Lower lobe of right lung (tissue), 2 donors: Measurements from ENCODE around the gene MLLT10. TPM values are rescaled to one million over a fixed set of nuclear protein-coding genes. Genes with fewer than 3 reads are reported as not detected.
A peak's percentile ranks its signal among the peaks of the same experiment; 100 is the strongest.
"Not testable (repeated sequence)": the region's sequence is repeated elsewhere in the genome, so short reads cannot be mapped to it uniquely, and the experiment has no call there.

Source experiments
- ATAC-seq, 2 donors: fragments of 200-7000 bp; cut with Tn5 transposase; one replicate each; pipeline ENCODE4 v1.9.1; 2020 to 2022; ENCODE audit warnings: mild to moderate bottlenecking in 2 of 2, moderate library complexity in 2 of 2
- DNase-seq: peaks from one replicate; pipeline ENCODE4 v3.0.0-alpha.2; 2020
- H3K27ac ChIP-seq: fragments of 200-600 bp; one replicate; pipeline ENCODE4 v1.8.0; 2022
- H3K27me3 ChIP-seq: fragments of 200-600 bp; one replicate; pipeline ENCODE4 v1.8.0; 2022; ENCODE audit warnings: low read depth
- H3K36me3 ChIP-seq: fragments of 200-600 bp; one replicate; pipeline ENCODE4 v1.8.0; 2022; ENCODE audit warnings: mild to moderate bottlenecking
- H3K4me1 ChIP-seq: fragments of 200-600 bp; one replicate; pipeline ENCODE4 v1.8.0; 2022
- H3K4me3 ChIP-seq: fragments of 200-600 bp; one replicate; pipeline ENCODE4 v1.8.0; 2022; ENCODE audit warnings: mild to moderate bottlenecking
- H3K9me3 ChIP-seq: fragments of 200-600 bp; one replicate; pipeline ENCODE4 v1.8.0; 2022
- CTCF ChIP-seq: fragments of 200-600 bp; IDR thresholded peaks from one replicate; pipeline ENCODE4 v1.8.0; 2022; ENCODE audit warnings: antibody characterized with exemption, mild to moderate bottlenecking
- intact Hi-C: fragments of 100-400 bp; cut with DNase I; formaldehyde crosslinking; loops from one replicate; pipeline ENCODE4 v1.11.0; 2022
- total RNA-seq: library from RNA; stranded (reverse); fragmentation: NEBNext Ultra II Directional; extraction: Animal tissue kit (Norgen Biotek cat#: 25700); gene quantifications from one replicate; pipeline ENCODE4 v1.2.1, GENCODE V29; 2021
- donor health status: DM: no; HTN: yes; CAD: no; lungs with severe emphysema.

The MLLT10 gene
- total RNA-seq, 1 donor from 2014 or later = 48.8 TPM

DNA sequence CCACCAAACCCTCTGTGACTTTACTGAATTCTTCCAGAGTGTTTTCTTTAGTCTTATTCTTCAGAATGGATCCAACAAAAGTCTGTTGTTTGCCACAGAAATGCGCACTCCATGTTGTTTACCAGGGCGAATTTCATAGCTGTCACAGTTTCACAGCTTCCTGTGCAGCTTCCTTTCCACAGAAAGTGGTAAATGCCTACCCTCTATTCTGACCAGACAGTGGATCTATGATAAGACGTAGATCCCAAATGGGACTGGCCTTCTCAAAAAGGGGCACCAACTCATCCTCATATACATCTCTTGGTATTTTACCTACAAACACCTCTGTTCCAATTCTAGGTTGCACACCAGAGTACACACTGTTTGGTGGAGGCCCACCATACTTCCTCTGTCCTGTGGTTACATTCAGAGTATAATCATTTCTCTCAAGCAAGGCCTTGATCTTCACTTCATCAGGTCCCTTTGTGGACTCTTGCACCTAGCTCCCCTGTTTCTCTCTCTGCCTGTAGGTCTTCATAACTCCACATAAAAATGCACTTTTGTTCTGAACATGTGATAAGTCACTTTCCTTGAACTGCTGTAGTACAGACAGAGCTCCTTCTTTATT is 91.7 kb downstream of the MLLT10 start:
- peaks cover 4% of the 10 kb centered on the region for H3K36me3 ChIP-seq
- H3K27ac ChIP-seq = no peak overlapping the region
- ATAC-seq (no peak), DNase-seq (no peak)
- no peaks in the 10 kb centered on the region for H3K4me1 ChIP-seq
- intact Hi-C loops = no loop called here
- H3K4me3 ChIP-seq = no peak overlapping the region
- TF ChIP-seq CTCF = no peak
- no peaks in the 10 kb centered on the region for H3K27me3 ChIP-seq
- no peaks in the 10 kb centered on the region for H3K9me3 ChIP-seq

- DNase-seq = no peak
- H3K27me3 ChIP-seq = no peaks in the 10 kb centered on the region
- no peak overlapping the region for H3K27ac ChIP-seq
- peaks cover 3% of the 10 kb centered on the region for H3K36me3 ChIP-seq
- H3K4me3 ChIP-seq = no peak overlapping the region
- no peaks in the 10 kb centered on the region for H3K9me3 ChIP-seq
- intact Hi-C loops = no loop called here
- no peak for TF ChIP-seq CTCF
- no peaks in the 10 kb centered on the region for H3K4me1 ChIP-seq
- ATAC-seq = peak; percentile 78 to 86
Observed at GRCh38 chr10:21626457-21627161, 92.6 kb downstream of the MLLT10 start.

DNA sequence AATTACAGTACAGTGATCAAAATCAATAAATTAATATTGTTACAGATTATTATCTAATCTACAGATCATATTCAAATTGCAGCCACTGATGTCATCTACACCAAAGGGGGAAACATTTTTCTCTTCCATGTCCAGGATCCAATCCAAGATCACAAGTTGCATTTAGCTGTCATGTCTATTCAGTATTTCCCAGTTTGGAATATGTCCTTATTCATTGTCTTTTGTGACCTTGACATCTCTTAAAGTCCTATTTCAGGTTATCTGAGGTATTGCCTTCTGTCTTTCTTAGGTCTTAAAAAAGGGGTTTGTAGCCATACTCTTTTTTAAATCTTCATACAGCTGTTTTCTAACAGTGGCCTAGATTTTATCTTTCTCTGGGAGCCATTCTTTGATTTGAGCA is 93.3 kb downstream of the MLLT10 start:
- intact Hi-C loops = no loop called here
- Histone ChIP-seq H3K27ac (no peak overlapping the region), H3K9me3 (no peaks in the 10 kb centered on the region), H3K27me3 (no peaks in the 10 kb centered on the region), H3K4me1 (no peaks in the 10 kb centered on the region), H3K4me3 (no peak overlapping the region), H3K36me3 (peaks cover 3% of the 10 kb centered on the region)
- no peak for ATAC-seq
- no peak for DNase-seq
- no peak for TF ChIP-seq CTCF

- H3K27ac ChIP-seq = no peak overlapping the region
- H3K9me3 ChIP-seq = no peaks in the 10 kb centered on the region
- TF ChIP-seq CTCF = no peak
- intact Hi-C loops = no loop called here
- H3K4me1 ChIP-seq = no peaks in the 10 kb centered on the region
- H3K27me3 ChIP-seq = no peaks in the 10 kb centered on the region
- H3K36me3 ChIP-seq = peaks cover 3% of the 10 kb centered on the region
- H3K4me3 ChIP-seq = no peak overlapping the region
- DNase-seq = no peak
- no peak for ATAC-seq
Observed at GRCh38 chr10:21628023-21628422, 94.0 kb downstream of the MLLT10 start.

- H3K36me3 ChIP-seq, H3K27ac ChIP-seq, H3K9me3 ChIP-seq, ATAC-seq, DNase-seq, H3K4me3 ChIP-seq, H3K27me3 ChIP-seq, H3K4me1 ChIP-seq, intact Hi-C loops: not testable (repeated sequence)
Observed at GRCh38 chr10:21628645-21629044, 94.6 kb downstream of the MLLT10 start.

- DNase-seq = no peak
- Histone ChIP-seq H3K9me3 (no peaks in the 10 kb centered on the region), H3K4me3 (no peak overlapping the region), H3K27ac (no peak overlapping the region), H3K36me3 (peaks cover 14% of the 10 kb centered on the region), H3K27me3 (no peaks in the 10 kb centered on the region), H3K4me1 (peaks cover 9% of the 10 kb centered on the region)
- intact Hi-C loops = no loop called here
- no peak for TF ChIP-seq CTCF
- ATAC-seq = peak; percentile 48 to 81
Observed at GRCh38 chr10:21634599-21635365, 100.8 kb downstream of the MLLT10 start.
